Measurements from ENCODE around the gene GGTA1.

The GGTA1 gene

GRCh38 chr9:121499177-121499426, 542 bp downstream of the GGTA1 start:
- DNase-seq (ENCODE audit: low read depth, low spot score) = no peak

GRCh38 chr9:121498487-121499176, 1.0 kb downstream of the GGTA1 start:
- DNase-seq (ENCODE audit: low read depth, low spot score) = no peak

GRCh38 chr9:121498150-121498486, 1.5 kb downstream of the GGTA1 start:
- DNase-seq (ENCODE audit: low read depth, low spot score) = peak; percentile 7

- DNase-seq (ENCODE audit: low read depth, low spot score) = no peak
Measured at GRCh38 chr9:121495976-121496375, 3.7 kb downstream of the GGTA1 start.

- DNase-seq (ENCODE audit: low read depth, low spot score) = no peak
Measured at GRCh38 chr9:121494192-121494591, 5.5 kb downstream of the GGTA1 start.

GRCh38 chr9:121491111-121491510, 8.5 kb downstream of the GGTA1 start:
- no peak for DNase-seq (ENCODE audit: low read depth, low spot score)

GRCh38 chr9:121489344-121489743, 10.3 kb downstream of the GGTA1 start:
- DNase-seq (ENCODE audit: low read depth, low spot score) = no peak

- DNase-seq (ENCODE audit: low read depth, low spot score) = no peak
Measured at GRCh38 chr9:121486043-121486442, 13.6 kb downstream of the GGTA1 start.

GRCh38 chr9:121485623-121486022, 14.0 kb downstream of the GGTA1 start:
- DNase-seq (ENCODE audit: low read depth, low spot score) = no peak

- DNase-seq (ENCODE audit: low read depth, low spot score) = no peak
Measured at GRCh38 chr9:121484651-121485446, 14.8 kb downstream of the GGTA1 start.

GRCh38 chr9:121483473-121484031, 16.1 kb downstream of the GGTA1 start:
- DNase-seq (ENCODE audit: low read depth, low spot score) = no peak

- DNase-seq (ENCODE audit: low read depth, low spot score) = no peak
Measured at GRCh38 chr9:121483049-121483448, 16.6 kb downstream of the GGTA1 start.

GRCh38 chr9:121478816-121479676, 20.6 kb downstream of the GGTA1 start:
- DNase-seq (ENCODE audit: low read depth, low spot score) = no peak

- no peak for DNase-seq (ENCODE audit: low read depth, low spot score)
Measured at GRCh38 chr9:121476156-121476555, 23.5 kb downstream of the GGTA1 start.

GRCh38 chr9:121474231-121474947, 25.3 kb downstream of the GGTA1 start:
- DNase-seq (ENCODE audit: low read depth, low spot score) = no peak

GRCh38 chr9:121473229-121473628, 26.4 kb downstream of the GGTA1 start:
- DNase-seq (ENCODE audit: low read depth, low spot score) = no peak

GRCh38 chr9:121472446-121472845, 27.2 kb downstream of the GGTA1 start:
- DNase-seq (ENCODE audit: low read depth, low spot score) = no peak

- DNase-seq (ENCODE audit: low read depth, low spot score) = no peak
Measured at GRCh38 chr9:121466142-121466541, 33.5 kb downstream of the GGTA1 start.

- DNase-seq (ENCODE audit: low read depth, low spot score) = no peak
Measured at GRCh38 chr9:121464968-121465367, 34.7 kb downstream of the GGTA1 start.

GRCh38 chr9:121463026-121463807, 36.4 kb downstream of the GGTA1 start:
- no peak for DNase-seq (ENCODE audit: low read depth, low spot score)

- DNase-seq (ENCODE audit: low read depth, low spot score) = no peak
Measured at GRCh38 chr9:121459513-121459912, 40.1 kb downstream of the GGTA1 start.
